GM18951 (cell line): ENCODE data around the gene PRKG2.

Experiments used
- POLR2A ChIP-seq: IDR thresholded peaks from 4 replicates; pipeline ENCODE4 v1.6.1; 2011; ENCODE audit warnings: mild to moderate bottlenecking; ENCODE audit not compliant: insufficient read length, insufficient read depth; ENCODE audit errors: extremely low read depth
- in situ Hi-C: fragments of 300-500 bp; cut with MboI; formaldehyde crosslinking; loops from one replicate; pipeline ENCODE4 v1.12.0; 2022; ENCODE audit warnings: low sequenced_read_pairs, mixed read lengths, inconsistent platforms; ENCODE audit not compliant: unreplicated experiment

The PRKG2 gene, protein sequence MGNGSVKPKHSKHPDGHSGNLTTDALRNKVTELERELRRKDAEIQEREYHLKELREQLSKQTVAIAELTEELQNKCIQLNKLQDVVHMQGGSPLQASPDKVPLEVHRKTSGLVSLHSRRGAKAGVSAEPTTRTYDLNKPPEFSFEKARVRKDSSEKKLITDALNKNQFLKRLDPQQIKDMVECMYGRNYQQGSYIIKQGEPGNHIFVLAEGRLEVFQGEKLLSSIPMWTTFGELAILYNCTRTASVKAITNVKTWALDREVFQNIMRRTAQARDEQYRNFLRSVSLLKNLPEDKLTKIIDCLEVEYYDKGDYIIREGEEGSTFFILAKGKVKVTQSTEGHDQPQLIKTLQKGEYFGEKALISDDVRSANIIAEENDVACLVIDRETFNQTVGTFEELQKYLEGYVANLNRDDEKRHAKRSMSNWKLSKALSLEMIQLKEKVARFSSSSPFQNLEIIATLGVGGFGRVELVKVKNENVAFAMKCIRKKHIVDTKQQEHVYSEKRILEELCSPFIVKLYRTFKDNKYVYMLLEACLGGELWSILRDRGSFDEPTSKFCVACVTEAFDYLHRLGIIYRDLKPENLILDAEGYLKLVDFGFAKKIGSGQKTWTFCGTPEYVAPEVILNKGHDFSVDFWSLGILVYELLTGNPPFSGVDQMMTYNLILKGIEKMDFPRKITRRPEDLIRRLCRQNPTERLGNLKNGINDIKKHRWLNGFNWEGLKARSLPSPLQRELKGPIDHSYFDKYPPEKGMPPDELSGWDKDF

DNA sequence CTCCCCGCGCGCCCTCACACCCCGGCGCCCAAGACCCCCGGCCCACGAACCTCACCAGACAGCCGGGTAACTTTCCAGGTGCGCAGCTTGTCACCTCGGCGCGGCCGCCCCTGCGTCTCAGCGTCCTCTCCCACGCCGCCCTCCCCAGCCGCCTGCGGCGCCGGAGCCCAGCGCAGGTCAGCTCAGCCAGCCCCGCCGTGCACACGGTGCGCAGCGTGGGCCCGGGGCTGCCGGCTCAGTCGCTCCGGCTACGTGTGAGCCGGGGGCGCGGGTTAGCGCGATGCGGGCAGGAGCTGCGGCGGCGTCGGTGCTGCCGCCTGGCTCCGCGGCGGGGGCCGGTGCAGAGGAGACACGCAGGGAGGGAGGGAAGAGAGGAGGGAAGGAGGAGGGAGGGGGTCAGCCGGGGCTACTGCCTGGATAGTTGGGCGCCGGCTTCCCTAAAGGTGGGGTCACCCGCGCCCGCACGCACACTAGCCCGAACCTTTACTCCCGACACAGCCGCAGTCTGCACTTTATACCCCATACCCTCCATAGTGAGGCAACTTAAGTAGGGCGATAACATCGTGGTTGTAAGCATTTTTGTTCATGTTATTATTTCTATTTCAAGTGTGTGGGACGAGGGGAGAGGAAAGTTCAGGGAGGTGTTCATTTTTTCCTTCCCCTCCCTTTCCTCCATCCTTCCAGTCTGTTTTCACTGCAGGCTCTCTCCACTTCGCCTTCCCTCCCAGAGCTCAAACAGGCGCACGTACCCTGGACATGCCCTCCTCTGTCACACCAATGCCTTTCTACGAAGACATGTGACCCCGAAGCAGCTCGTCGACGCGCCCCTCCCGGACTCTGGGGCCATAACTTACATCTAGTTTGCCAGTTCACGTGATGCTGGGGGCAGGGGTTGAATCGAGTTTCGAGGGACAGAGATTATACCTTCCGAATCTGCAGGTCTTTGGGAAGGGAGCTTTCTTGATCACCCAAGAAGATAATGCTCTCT lies at the start of gene PRKG2:
TSS of gene PRKG2 (minus strand) at position 342 of the 988 bp plus-strand sequence. CDS start 10,175 bp downstream, outside the sequence.
- in situ Hi-C loops = no loop called here
- TF ChIP-seq POLR2A = no peak

DNA sequence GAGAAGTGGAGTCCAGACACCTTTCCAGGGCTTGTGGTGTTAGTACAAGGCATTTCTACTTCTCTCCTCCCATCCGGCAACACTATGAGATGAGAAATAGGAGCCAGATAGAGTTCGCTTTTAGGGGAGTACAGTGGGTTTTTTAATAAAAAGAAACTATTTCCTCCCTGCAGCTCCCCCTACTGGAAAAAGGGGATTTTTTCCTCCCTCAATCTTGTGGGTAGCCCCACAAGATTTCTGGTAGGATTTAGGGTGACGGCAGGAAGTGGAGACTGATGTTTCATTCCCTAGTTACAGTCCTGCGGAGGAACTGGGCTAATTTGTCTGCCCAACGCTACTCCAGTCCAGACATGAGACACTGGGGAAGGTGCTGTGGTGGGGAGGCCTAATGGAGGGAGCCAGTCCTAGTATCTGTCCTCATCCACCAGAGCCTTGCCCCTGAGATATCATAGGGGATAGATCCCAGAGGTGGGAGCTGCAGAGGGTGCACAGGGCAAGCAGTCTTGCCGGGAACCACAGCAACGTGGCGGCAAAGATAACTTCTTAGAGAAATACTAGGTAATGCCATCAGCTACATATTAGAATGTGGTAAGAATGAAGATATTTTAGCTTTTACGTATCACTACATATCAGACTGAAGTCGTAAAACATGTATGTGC lies 45.5 kb upstream of the PRKG2 start:
- no peak for TF ChIP-seq POLR2A
- in situ Hi-C loops = no loop called here

DNA sequence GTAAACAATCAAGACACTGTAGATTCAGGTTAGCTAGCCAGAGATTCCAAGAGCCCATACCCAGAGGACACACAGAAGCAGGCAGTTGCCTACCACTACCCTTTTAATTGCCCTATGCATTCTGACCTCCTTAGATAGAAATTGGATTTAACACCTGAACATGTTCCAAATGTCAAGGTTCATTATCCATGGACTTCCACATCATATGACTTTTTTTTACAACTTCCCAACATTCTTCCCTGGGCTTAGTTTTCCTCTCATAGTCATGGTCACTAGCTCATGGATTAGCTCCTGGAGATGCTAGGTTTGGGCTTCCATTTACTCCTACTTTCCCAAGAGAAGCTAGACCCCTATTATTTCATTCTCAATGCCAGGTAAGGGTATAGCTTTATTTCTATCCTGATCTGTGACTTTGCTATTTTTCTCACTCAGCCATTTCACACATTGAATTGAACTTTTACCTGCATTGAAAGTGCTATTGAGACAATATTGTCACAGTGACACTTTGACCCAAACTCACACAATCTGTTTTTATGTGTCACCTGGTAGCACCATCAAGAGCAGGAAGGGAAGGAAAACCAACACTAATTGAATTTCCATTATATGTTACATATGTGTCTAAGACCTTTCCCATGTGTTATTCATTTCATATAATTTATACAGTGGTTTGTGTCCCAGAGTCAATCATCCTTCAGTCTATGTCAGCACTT lies 44.0 kb upstream of the PRKG2 start:
- TF ChIP-seq POLR2A = no peak

DNA sequence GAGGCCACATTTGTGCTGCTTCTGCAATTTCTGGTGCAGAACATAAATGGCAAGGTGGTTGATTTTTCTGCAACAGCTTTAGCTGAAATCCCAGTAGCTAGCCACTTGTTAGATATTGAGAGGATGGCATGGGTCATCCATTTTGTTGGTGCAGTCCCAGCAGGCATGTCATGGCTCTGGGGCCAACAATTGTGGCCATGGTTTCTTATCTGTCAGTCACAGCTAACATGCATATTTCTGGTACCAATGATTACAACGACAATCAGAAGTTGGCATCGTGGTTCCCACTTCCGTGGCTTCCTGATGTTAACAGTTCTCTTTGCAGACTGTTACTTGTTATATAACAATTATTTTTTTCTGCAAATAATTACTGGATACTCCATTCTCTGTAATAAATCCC lies 42.8 kb upstream of the PRKG2 start:
- no peak for TF ChIP-seq POLR2A
- in situ Hi-C loops = no loop called here

More for the DNA sequence above, 44.0 kb upstream of the PRKG2 start:
- in situ Hi-C loops = no loop called here

DNA sequence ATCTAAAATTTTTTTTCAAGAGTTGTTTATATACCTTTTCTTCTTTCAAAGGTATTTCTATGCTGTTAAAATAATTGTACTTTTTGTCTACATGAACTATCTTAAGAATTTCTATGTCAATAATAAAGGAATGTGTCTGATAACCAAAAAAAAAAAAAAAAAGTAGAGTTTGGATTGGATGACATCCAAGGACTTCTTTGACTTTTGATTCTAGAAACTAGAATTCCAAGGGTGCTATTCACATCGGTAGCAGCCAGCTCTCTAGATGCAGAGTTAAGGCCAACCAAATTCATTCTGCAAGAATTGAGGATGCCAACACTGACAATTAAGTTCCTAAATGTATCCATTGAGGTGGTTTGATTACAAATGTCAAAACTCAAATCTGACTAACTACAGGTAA lies 42.0 kb upstream of the PRKG2 start:
- in situ Hi-C loops = no loop called here
- no peak for TF ChIP-seq POLR2A

DNA sequence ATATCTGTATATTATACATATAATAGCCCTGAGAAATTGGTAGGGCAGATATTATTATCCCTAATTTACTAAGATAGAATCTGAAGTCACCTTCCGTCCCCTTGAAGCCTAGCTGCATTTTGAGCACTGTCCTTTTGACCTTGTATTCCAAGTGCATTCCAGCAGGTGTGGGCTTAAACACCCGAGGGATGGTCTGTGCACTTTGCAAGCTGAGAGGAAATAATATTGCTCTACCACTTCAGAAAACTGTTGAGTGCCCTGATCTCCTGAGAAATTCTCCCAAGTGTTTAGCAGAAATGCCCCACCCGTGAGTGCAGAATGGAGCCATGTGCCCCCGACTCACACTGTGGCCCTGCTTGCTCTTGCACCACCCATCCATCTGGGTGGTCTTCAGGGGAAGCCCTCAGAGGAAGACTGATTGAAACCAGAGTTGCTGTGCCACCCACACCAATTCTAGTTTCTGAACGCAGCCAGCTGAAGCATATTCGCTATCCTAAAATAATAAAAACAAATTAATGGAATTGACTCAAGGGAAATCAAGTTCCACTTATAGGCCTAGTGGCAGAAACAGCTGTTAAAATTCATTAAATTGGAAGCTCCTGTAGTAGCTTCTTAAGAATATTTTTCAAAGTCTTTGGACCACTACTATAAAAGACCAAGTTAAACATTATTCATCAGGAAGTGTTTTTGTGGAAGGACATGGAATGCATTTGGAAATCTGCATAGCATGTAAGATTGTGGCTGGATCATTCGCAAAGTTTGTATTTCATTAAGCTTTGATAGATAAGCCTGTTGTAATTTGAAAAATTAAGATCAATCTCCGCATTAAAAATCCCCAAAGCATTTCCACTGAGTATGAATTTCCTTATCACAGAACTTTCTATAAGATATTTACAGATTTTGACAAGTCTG lies 41.3 kb upstream of the PRKG2 start:
- in situ Hi-C loops = no loop called here

DNA sequence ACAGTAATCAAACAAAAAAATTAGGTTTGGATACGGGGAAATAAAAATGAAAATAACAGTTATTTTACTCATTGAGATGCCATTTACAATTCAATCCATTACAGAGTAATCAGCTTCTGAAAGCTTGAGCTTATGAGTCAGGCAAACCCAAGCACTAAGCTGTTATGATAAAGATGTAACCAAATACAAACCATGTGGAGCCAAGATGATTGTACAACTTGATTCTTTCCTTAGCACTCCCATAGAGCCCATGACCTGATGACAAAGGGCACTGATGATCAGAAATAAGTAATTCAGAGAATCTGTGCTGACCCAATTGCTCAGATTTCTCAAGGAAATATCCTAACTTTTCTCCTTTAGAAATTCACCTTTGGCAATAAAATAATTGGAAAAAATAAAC lies 40.5 kb upstream of the PRKG2 start:
- in situ Hi-C loops = no loop called here
- TF ChIP-seq POLR2A = no peak

More for the DNA sequence above, 41.3 kb upstream of the PRKG2 start:
- no peak for TF ChIP-seq POLR2A

DNA sequence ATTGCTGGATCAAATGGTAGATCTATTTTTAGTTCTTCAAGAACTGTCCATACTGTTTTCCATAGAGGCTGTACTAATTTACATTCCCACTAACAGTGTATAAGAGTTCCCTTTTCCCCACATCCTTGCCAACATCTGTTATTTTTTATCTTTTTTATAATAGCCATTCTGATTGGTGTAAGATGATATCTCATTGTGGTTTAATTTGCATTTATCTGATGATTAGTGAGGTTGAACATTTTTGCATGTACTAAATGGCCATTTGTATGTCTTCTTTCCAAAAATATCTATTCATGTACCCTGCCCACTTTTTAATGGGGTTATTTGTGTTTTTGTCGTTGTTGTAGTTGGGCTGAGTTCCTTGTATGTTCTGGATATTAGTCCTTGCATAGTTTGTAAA lies 35.4 kb upstream of the PRKG2 start:
- no peak for TF ChIP-seq POLR2A
- in situ Hi-C loops = no loop called here

DNA sequence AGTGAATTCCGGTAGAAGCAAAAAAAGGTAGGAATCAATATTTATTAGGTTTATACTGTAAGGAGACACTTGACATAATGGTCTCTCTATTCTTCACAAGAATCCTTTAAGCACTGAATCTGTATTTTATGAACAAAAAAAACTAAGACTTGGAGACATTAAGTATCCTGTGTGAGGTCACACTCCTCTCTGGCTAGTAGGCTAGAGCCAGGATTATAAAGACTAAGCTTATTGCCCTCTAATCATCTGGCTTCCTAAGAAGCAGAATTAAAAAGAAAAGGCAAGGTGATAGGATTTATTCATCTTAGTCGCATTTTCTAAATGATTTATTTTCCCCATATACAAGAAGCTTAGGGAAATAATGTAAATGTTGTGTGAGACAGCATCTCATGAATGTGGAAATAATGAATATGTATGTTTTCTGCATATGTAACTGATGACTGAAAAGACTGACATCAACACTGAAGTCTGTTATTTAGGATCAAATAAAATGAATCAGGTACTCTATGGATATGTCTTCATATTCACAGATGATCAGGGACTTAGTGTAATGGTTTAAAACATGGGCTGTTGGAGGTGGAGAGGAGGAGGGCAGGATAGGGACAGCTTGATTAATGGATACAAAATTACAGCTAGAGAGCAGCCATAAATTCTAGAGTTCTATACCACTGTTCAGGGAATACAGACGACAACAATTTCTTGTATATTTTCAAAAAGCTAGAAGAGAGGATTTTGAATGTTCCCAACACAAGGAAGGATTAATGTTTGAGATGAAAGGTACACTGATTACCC lies 30.4 kb upstream of the PRKG2 start:
- in situ Hi-C loops = no loop called here
- TF ChIP-seq POLR2A = no peak

DNA sequence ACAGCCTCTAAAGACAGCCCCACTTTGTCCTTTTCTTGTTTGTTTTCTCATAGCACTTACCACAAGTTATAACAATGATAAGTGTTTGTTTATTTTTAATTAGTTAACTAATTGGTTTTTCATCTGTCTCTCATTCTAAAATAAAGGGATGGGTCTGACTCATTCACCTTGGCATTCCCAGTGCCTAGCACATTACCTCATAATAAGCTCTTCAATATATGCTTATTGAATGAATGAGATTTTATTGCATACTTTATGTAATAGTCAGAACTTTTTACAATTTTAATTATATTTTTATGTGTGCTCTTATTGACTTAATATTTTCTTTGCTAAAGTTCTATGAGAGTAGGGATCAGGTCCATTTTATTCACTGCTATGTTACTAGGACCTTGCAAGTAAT lies 22.8 kb upstream of the PRKG2 start:
- in situ Hi-C loops = no loop called here
- no peak for TF ChIP-seq POLR2A
